Cortex of kidney (tissue), 1 donor: ENCODE measurements around the gene SUCO.

Experiments
- DNase-seq: peaks from one replicate; lab custom pipeline; 2025; lab: John Stamatoyannopoulos, UW

Gene SUCO

DNA sequence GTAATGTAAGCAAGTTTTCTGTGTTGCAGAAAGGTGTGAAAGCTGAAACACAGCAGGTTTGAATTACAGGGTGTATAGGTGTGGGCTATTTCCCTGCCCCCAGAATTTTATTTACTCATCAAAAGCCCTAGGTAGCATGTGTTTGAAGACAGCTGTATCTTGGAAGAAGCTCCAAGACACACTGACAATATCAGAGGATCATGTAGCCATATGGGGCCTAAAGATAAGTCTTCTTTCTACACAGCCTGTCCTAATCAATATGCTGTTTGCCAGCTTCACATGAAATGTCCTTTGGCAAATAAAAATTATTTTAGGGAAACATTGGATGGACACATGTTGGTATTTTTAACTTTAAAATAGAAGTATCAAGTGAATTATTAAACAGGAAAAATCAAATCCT, 17.5 kb upstream of the SUCO start:
- DNase-seq = no peak

DNA sequence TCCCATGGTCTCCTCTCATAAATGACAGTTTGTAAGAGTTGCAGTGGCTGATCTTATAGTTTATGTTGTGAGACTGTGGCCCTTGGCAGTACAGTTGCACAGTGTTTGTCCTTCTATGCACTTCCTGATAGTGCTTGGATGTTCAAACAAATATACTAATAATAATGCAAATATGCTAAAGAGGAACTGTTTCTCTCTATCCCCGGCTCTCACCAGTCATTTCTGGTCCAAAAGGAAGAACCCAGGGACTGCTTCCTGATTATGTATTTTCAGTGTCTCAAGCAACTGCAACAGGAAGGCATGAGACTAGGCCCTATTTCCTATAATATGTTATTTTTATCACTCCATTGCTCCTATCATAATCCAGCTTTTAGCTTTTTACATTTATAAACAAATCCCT, 17.0 kb upstream of the SUCO start:
- no peak for DNase-seq

- no peak for DNase-seq
These were observed 15.9 kb upstream of the SUCO start for GRCh38 chr1:172517081-172517480.

DNA sequence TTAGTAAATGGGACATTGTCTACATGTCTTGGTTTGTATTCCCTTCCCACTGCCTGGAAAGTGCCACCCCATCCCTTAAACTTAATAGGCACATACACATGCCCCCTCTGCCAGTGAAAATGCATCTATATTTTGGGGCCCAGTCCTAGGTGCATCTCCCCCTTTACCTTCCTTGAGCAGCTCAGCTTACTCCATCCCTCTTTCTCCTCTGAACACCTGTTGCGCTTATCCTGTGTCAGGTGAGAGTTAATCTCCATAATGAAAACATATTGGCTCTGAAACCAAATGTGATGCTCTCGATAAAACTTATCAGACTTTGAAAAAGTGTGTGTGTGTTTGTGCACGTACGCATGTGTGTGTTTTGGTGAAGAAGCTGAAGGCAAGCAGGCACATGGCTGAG, 15.4 kb upstream of the SUCO start:
- DNase-seq = no peak

DNA sequence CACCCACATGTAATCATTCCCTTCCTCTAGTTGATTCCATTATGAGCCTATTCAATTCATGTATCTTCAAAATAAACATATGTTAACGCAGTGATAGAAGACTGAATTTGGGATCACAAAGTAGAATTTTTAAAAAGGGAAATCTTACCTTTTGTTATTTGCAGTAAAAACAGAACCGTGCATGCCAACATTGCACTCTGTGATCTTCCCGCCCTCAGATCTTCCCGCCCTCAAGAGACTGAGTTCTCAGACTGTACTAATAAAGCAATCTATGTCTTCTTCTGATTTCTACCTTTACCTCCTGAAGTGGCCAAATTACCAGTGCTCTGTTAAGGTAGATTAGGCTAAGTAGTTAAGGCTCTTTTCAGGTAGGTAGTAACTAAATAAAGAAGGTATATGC, 3.6 kb upstream of the SUCO start:
- no peak for DNase-seq

GRCh38 chr1:172530000-172530399, 3.0 kb upstream of the SUCO start:
- DNase-seq = no peak

DNA sequence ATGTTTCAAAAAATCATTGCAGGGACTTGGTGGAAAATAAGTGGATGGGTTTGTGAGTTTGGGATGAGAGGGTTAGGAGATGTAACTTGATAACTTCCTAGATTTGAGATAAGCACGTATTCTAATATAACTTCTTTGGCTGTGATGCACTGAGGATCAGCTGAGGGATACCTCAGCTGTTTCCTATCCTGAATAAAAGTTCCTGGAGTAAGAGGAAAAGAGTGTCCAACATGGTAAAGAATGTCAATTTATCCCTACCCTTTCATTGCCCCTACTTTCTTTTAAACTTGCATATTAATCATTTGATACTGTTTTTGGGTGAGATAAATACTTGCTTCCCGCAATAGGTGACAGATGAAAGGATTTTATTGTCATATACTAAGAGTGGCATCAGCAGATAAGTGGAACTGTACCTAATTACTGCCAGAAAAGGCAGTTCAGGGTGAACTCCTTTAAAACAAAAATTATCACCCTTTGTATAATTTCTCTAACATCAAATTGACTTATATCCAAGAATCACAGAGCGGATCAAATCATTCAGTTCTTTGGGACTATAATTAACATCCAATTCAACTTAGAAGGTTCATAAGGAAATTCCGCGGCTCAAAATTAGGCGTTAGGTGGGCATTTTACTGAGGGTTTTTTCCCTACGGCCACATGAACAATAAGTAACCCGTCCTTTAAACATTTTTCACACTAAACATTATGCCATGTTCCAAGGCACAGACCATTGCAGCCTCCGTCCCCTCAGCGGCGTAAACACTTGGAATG, 1.4 kb upstream of the SUCO start:
- DNase-seq = no peak

DNA sequence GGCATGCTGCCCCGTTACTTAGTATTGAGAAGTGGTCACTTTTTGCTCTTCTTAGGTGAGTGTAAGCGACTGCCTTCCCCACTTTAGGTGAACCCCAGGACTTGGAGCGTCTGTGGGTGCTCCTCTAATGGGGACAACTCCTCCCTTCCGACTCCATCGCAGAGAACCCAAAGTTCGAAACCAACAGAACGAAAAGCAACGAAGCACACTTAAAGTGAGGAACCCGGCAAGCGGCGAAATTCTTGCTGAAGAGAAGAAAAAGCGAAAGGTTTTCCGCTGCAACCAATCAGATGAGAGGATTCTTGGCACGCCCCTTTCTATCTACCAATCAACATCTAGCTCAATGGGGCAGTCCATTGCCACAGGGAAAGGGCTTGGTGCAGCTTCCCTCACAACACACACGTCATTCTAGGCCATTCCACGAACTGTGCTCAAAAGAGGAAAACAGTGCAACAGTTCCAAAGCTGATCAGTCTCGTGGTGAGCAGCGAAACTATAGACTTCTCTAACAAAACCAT, 709 bp upstream of the SUCO start:
- DNase-seq = no peak

DNA sequence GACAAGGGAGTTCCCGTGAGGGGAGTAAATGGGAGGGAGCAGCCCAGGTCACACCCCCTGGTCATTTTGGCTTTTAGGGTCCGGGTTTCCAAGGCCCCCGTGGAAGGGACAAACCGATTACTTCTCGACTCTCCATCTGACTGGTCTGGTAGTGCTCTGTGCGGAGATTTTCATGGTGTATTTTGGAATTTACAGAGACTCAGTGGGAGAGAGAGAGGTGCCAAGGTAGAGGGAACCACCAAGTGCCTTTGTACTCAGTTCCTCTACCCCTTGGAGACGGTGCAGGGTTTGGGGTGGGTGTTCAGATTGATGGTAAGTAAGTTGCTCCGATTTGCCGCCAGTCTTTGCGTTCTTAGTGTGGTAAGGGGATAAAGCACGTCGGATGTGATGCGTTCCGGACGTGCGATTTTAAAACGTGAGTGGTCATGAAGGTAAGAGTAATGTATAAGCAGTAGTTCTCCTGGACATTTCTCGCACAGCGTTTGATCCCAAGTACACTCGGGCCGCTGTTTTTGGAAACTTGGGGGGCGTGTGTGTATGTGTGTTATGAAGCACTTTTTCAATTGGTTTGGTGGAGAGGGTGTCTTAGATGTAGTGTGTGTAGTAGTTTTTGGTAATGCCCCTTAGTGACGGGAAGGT, 682 bp downstream of the SUCO start:
- DNase-seq = no peak

DNA sequence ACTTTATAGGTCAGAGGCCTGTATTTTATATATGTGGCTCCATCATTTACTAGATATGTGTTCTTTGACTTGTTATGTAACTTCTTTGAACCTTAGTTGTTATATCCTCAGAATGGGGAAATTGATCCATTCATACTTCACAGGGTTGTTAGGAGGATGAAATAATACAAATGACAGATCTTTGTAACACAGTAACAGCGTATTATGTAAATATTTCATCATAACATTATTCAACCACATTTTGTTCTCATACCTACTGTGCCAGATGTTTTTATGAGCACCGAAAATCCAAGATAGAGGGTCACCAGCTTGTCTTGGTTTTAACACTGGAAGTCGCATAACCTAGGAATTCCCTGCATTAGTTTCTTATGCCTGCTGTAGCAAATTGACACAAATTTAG, 3.3 kb downstream of the SUCO start:
- DNase-seq = no peak

DNA sequence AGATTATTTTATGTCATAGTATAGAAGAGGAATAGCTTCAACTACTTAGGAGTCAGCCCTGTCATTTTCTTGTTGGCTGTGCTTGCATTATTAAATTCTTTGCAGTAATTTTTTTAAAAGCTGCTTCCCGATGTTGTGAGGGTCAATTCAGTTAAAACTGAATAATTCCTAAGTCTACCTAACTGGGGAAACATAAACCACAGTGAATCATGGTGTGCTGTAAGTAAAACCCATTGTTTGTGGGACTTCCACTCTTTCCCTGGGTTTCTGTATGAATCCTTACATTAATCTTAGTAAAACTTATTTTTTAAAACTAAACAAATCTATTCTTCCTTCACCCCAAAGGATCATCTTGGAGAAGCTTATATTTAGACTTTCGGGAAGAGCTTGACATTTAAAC, 4.4 kb downstream of the SUCO start:
- DNase-seq = no peak

DNA sequence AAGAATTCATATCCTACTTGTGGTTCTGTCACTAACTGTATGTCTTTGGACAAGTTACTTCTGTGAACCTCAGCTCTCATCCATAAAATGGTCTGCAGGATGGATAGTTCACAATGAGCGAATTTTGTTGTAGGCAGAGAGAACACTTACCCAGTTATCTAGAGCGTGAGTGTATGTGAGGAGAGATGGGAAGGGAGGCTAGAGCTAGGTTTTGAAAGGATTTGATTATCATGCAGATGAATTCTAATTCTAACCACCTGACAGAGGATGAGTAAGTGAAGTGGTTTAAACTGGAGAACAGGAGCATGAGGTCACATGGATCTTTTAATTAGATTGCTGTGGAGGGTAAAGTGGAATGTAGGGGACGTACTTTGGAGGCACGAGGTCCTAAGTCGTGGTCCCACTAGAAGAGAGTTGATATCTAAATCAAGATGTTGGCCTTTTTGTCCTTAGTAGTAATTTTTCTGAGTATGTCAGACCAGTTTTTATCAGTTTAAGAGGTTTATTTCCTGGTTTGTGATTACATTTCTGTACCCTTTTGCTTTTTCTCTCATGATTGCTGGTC, 5.0 kb downstream of the SUCO start:
- DNase-seq = no peak

DNA sequence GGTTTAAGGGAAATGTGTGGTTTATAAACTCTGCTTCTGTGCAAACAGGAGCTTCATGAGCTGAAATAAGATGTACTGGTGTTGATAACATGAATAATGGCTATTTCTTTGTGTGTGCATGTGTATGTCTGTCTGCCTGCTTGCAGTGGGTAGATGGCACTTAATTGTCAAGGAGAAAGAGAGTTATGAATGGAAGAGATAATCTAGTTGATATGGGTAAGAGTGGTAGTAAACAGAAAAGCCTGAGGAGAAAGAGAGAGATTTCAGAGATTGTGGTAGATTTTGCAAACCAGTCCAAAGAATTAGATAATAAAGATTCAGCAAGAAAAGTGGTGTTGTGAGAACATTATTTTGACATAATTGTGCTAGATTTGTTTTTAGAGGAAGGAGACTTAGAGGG, 7.7 kb downstream of the SUCO start:
- no peak for DNase-seq

DNA sequence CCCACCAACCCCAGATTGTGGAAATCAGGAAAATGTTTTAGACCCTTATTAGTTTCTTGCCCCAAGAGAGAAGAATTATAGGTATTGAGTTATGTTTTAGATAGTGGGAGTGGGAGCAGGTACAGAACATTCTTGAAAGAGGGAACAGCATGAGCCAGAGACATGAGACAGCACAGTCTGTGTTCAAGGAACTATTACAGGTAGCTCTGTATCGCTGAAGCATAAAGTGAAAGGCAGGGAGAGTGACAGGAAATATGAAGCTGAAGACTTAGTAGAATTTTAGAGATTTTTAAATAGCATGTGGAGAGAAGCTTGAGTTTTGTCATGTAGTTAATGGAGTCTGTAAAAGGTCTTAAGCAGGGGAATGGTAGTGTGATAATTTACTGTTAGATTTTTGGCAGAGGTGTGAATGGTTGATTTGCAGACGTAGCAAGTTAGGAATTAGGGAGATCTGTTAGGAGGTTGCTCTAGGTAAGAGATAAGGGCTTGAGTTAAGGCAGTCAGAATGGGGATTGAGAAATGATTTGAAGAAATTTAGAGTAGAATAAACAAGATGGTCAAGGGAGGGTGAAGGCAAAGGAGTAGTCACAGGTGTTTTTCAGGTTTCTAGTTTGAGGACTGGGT, 11.6 kb downstream of the SUCO start:
- no peak for DNase-seq

DNA sequence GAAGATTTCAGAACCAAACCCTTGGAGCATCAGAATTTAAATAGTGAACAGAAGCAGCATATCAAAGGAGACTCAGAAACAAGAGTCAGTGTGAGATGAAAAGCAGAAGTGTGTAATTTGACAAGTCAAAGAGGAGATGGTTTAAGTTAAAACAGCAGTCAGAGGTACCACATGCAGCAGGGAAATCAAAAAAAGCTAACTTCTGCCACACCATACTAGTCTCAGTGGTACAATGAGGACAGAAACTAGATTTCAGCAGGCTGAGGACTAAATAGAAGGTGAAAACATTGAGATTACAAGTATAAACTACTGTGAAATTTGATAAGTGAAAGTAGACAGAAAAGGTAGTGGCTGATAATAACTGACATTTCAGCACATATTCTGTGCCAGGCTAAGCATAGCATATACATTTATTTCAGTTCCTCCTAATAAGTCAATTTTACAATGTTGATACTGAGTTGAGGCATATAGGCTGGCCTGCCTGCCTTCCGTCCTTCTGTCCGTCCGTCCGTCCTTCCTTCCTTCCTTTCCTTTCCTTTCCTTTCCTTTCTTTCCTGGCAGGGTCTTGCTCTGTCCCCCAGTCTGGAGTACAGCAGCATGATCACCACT, 12.6 kb downstream of the SUCO start:
- DNase-seq = no peak

DNA sequence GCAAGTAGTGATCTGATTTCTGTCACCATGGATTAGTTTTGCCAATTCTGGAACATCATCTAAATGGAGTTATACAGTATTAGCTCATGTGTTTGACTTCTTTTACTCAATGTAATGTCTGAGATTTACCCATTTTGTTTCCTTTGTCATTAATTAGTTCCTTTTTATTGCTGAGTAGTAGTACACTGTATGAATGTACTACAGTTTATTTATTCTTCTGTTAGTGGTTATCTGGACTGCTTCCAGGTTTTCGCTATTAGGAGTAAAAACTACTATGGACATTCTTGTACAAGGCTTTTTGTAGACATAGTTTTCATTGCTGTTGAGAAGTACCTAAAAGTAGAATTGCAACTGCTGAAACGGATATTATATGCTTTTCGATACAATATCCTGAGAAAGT, 14.1 kb downstream of the SUCO start:
- DNase-seq = no peak

GRCh38 chr1:172549621-172550280, 16.8 kb downstream of the SUCO start:
- DNase-seq = no peak

- DNase-seq = no peak
These were observed 18.3 kb downstream of the SUCO start for GRCh38 chr1:172551279-172551678.

- no peak for DNase-seq
These were observed 22.0 kb downstream of the SUCO start for GRCh38 chr1:172554915-172555314.

GRCh38 chr1:172556461-172556860, 23.5 kb downstream of the SUCO start:
- no peak for DNase-seq

GRCh38 chr1:172557270-172557669, 24.3 kb downstream of the SUCO start:
- DNase-seq = no peak
